GM23248 (cell line): ENCODE results near the gene EFCC1.

Experiments used
- EZH2 ChIP-seq: fragments of 200-600 bp; sonication (generic); IDR thresholded peaks from 2 replicates; pipeline ENCODE4 v1.6.1; 2018; ENCODE audit warnings: antibody characterized with exemption, mild to moderate bottlenecking; ENCODE audit not compliant: insufficient read depth, poor library complexity, severe bottlenecking
- EZH2phosphoT487 ChIP-seq: fragments of 200-600 bp; sonication (generic); IDR thresholded peaks from 2 replicates; pipeline ENCODE4 v1.6.1; 2018; ENCODE audit warnings: antibody characterized with exemption, moderate library complexity, mild to moderate bottlenecking, low read depth; ENCODE audit not compliant: insufficient read depth

GRCh38 chr3:128994581-128995546 lies 6.2 kb upstream of the EFCC1 start:
- TF ChIP-seq EZH2 = no peak
- no peak for TF ChIP-seq EZH2phosphoT487
